Spleen (tissue), 7 donors: ENCODE data around the gene CYB5A.

Source experiments
- POLR2A ChIP-seq, 3 donors: fragments of 450-650 bp; IDR thresholded peaks; one replicate each; pipeline ENCODE4 v1.5.1; 2017; ENCODE audit warnings: antibody characterized with exemption in 3 of 3, mild to moderate bottlenecking in 1 of 3
- POLR2AphosphoS5 ChIP-seq, 3 donors: sonication (generic); formaldehyde crosslinking; IDR thresholded peaks; one replicate each; pipeline ENCODE4 v1.5.1; 2017; ENCODE audit warnings: antibody characterized with exemption in 3 of 3
- TF ChIP-seq, protein P1 (sequence below), 11 experiments: fragments of 200-600 bp in 7 of 11; fragments of 450-650 bp in 4 of 11; sonication (generic) in 4 of 11; IDR thresholded peaks in 8 of 11; conservative IDR thresholded peaks in 3 of 11; 1 replicate in 7 of 11; 2 replicates in 4 of 11; pipeline versions ENCODE4 v1.4.0 to v1.8.0; 2016 to 2021; ENCODE audit warnings: antibody characterized with exemption in 11 of 11, inconsistent platforms in 4 of 11, mild to moderate bottlenecking in 1 of 11
- donor health status: DM: no; HTN: no; CAD: no; lungs with moderate emphysema.
- donor health status: DM: no; HTN: no; CAD: no.
- donor health status: DM: no; HTN: no; CAD: no.

GRCh38 chr18:74230922-74231714 is 60.6 kb downstream of the CYB5A start:
- no peak for TF ChIP-seq POLR2A (IDR thresholded peaks at IDR 0.05)
- TF ChIP-seq, protein P1, sequence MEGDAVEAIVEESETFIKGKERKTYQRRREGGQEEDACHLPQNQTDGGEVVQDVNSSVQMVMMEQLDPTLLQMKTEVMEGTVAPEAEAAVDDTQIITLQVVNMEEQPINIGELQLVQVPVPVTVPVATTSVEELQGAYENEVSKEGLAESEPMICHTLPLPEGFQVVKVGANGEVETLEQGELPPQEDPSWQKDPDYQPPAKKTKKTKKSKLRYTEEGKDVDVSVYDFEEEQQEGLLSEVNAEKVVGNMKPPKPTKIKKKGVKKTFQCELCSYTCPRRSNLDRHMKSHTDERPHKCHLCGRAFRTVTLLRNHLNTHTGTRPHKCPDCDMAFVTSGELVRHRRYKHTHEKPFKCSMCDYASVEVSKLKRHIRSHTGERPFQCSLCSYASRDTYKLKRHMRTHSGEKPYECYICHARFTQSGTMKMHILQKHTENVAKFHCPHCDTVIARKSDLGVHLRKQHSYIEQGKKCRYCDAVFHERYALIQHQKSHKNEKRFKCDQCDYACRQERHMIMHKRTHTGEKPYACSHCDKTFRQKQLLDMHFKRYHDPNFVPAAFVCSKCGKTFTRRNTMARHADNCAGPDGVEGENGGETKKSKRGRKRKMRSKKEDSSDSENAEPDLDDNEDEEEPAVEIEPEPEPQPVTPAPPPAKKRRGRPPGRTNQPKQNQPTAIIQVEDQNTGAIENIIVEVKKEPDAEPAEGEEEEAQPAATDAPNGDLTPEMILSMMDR (IDR thresholded peaks at IDR 0.05 in 8 of 11, conservative IDR thresholded peaks at IDR 0.05 in 3 of 11) = no peak
- TF ChIP-seq POLR2AphosphoS5 (IDR thresholded peaks at IDR 0.05) = no peak
